SU-DHL-6 (cell line): ENCODE results near the gene GALNT15.

Experiments used
- H2AFZ ChIP-seq: fragments of 200-600 bp; sonication (generic); 2 replicates; pipeline ENCODE4 v1.6.1; 2014; ENCODE audit warnings: low read depth, mild to moderate bottlenecking, moderate library complexity, mixed read lengths, antibody characterized with exemption, low read length; ENCODE audit not compliant: severe bottlenecking
- H3F3A ChIP-seq: fragments of 200-600 bp; shearing (Covaris generic); 2 replicates; pipeline ENCODE4 v1.6.0; 2016; ENCODE audit warnings: antibody characterized with exemption, mild to moderate bottlenecking; ENCODE audit not compliant: insufficient read depth
- H3K27ac ChIP-seq: fragments of 200-600 bp; sonication (generic); 2 replicates; pipeline ENCODE4 v1.5.1; 2016; ENCODE audit warnings: low read depth, mild to moderate bottlenecking, low read length, moderate library complexity, mixed read lengths
- H3K27me3 ChIP-seq: fragments of 200-600 bp; sonication (generic), shearing (Covaris generic); 2 replicates; pipeline ENCODE4 v1.6.0; 2014; ENCODE audit warnings: mild to moderate bottlenecking, low read length
- H3K36me3 ChIP-seq: fragments of 200-600 bp; sonication (generic); 2 replicates; pipeline ENCODE4 v1.6.1; 2014; ENCODE audit warnings: mild to moderate bottlenecking, low read length, mixed read lengths
- H3K4me2 ChIP-seq: fragments of 300-600, 200-600 bp; shearing (Covaris generic), sonication (generic); 2 replicates; pipeline ENCODE4 v1.6.0; 2014; ENCODE audit warnings: low read length, low read depth, mild to moderate bottlenecking; ENCODE audit not compliant: poor library complexity, severe bottlenecking
- H3K4me3 ChIP-seq: fragments of 200-600 bp; sonication (generic); 2 replicates; pipeline ENCODE4 v1.5.1; 2014; ENCODE audit warnings: antibody characterized with exemption, low read length, mild to moderate bottlenecking, mixed read lengths; ENCODE audit not compliant: insufficient read depth, poor library complexity, severe bottlenecking
- H3K79me2 ChIP-seq: fragments of 200-600 bp; sonication (generic); 2 replicates; pipeline ENCODE4 v1.6.1; 2014; ENCODE audit warnings: mild to moderate bottlenecking, low read length, moderate library complexity; ENCODE audit not compliant: insufficient read depth
- H3K9ac ChIP-seq: fragments of 200-600 bp; sonication (generic); 2 replicates; pipeline ENCODE4 v1.7.0; 2014; ENCODE audit warnings: mild to moderate bottlenecking, low read length
- H3K9me2 ChIP-seq: fragments of 200-600 bp; sonication (generic); replicated peaks from 2 replicates; pipeline ENCODE4 v1.6.1; 2014; ENCODE audit warnings: low read length; ENCODE audit not compliant: insufficient read depth
- H3K9me3 ChIP-seq: fragments of 200-600 bp; sonication (generic); 2 replicates; pipeline ENCODE4 v1.6.1; 2014; ENCODE audit warnings: low read length, mixed read lengths; ENCODE audit not compliant: insufficient read depth
- H4K20me1 ChIP-seq: fragments of 200-600 bp; sonication (generic); 2 replicates; pipeline ENCODE4 v1.6.1; 2014; ENCODE audit warnings: low read depth, mild to moderate bottlenecking, antibody characterized with exemption, low read length, moderate library complexity, mixed read lengths
- EZH2phosphoT487 ChIP-seq: fragments of 200-600 bp; sonication (generic), shearing (Covaris generic); conservative IDR thresholded peaks from 2 replicates; pipeline ENCODE4 v1.6.1; 2018; ENCODE audit warnings: mild to moderate bottlenecking, antibody characterized with exemption, low read length, moderate library complexity, mixed read lengths
- TF ChIP-seq, protein P1 (sequence below): fragments of 200-600 bp; sonication (generic); IDR thresholded peaks from one replicate; pipeline ENCODE4 v1.5.1; 2017; ENCODE audit warnings: antibody characterized with exemption, mild to moderate bottlenecking, low read length, moderate library complexity; ENCODE audit not compliant: insufficient read depth, poor library complexity, severe bottlenecking

The GALNT15 gene

DNA sequence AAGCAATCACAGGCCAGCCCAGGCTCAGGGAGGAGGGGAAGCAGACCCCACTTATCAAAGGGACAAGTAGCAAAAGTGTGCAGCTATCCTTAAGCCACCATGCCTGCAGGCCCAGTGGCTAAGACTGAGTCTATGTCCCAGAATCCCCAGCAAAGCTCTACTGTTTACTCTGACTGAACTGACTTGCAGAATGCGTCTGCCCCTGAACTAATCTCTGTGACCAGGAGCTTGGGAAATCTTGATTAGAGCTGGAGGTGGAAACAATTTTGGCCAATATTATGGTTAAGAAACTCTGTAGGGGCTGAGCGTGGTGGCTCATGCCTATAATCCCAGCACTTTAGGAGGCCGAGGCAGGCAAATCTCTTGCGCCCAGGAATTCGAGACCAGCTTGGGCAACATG lies 67.7 kb downstream of the GALNT15 start:
- TF ChIP-seq, protein P1, sequence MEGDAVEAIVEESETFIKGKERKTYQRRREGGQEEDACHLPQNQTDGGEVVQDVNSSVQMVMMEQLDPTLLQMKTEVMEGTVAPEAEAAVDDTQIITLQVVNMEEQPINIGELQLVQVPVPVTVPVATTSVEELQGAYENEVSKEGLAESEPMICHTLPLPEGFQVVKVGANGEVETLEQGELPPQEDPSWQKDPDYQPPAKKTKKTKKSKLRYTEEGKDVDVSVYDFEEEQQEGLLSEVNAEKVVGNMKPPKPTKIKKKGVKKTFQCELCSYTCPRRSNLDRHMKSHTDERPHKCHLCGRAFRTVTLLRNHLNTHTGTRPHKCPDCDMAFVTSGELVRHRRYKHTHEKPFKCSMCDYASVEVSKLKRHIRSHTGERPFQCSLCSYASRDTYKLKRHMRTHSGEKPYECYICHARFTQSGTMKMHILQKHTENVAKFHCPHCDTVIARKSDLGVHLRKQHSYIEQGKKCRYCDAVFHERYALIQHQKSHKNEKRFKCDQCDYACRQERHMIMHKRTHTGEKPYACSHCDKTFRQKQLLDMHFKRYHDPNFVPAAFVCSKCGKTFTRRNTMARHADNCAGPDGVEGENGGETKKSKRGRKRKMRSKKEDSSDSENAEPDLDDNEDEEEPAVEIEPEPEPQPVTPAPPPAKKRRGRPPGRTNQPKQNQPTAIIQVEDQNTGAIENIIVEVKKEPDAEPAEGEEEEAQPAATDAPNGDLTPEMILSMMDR = no peak
- no peak for TF ChIP-seq EZH2phosphoT487
- no peaks in the 10 kb centered on the region for H3K36me3 ChIP-seq
- H3K27me3 ChIP-seq = no peaks in the 10 kb centered on the region
- no peaks in the 10 kb centered on the region for H3K9me2 ChIP-seq
- H2AFZ ChIP-seq = no peak overlapping the region
- H3K27ac ChIP-seq = no peak overlapping the region
- H3K4me2 ChIP-seq = no peak overlapping the region
- no peaks in the 10 kb centered on the region for H4K20me1 ChIP-seq
- H3F3A ChIP-seq = no peaks in the 10 kb centered on the region
- H3K9ac ChIP-seq = no peak overlapping the region
- H3K9me3 ChIP-seq = no peaks in the 10 kb centered on the region
- H3K4me3 ChIP-seq = no peak overlapping the region
- H3K79me2 ChIP-seq = no peaks in the 10 kb centered on the region

DNA sequence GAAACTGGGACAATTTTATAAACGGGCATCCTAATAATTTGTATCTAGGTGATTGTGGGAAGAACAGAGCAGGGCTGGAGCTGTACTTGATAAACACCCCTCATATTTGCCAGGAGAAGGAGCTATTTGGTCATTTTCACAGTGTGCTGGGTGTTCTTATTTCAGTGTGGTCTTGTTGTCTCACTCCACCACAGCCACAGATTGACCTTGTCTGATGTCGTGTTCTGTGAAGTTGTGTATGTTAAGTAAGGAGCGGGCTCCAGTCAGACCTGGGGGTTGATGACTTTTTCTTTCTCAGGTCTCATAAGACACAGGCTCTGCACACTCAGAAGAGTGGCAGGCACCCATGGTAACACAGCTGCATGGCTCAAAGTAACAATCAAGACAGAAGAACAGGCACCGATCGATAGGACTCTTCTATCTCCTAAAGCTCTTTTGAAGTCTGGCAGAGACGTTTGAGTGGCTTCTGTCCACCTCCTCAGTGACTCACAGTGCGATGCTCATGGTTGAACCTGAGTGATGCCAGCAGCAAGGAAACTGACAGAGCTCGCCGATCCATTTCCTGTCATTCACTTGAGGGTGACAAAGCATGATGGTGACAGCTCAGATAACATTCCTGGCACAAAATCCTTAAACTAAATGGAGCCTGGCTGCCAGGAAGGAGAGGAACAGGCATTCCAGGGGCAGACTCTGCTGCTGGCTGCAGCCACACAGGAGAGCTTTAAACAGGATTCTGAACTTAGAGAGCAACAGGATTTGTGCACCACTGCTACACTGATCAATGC lies 69.4 kb downstream of the GALNT15 start:
- H2AFZ ChIP-seq = no peak overlapping the region
- H3K36me3 ChIP-seq = no peaks in the 10 kb centered on the region
- H3K79me2 ChIP-seq = no peaks in the 10 kb centered on the region
- H3K27ac ChIP-seq = no peak overlapping the region
- H3K27me3 ChIP-seq = no peaks in the 10 kb centered on the region
- TF ChIP-seq EZH2phosphoT487 = no peak
- TF ChIP-seq, protein P1 = no peak
- no peaks in the 10 kb centered on the region for H4K20me1 ChIP-seq
- H3K4me2 ChIP-seq = no peak overlapping the region
- no peak overlapping the region for H3K9ac ChIP-seq
- no peak overlapping the region for H3K4me3 ChIP-seq
- H3F3A ChIP-seq = no peaks in the 10 kb centered on the region
- H3K9me2 ChIP-seq = no peaks in the 10 kb centered on the region
- H3K9me3 ChIP-seq = no peaks in the 10 kb centered on the region

DNA sequence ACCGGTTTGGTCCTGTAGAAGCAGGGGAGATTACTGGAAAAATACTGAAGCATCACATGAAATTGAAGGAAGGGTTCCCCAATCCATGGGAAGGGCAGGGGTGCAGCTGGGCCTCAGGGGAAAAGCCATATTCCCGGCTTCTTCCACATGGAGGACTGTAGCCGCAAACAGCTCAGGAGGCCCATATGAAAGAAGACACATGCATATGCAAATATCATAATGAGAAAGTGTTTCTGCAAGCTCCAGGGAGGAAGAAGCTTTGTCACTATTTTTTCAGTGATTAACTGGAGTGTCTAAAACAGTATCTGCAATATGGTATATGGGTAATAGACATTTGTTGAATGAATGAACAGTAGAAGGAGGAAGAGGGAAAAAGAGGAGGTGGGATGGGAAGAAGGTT lies 71.1 kb downstream of the GALNT15 start:
- H3K9me2 ChIP-seq = no peaks in the 10 kb centered on the region
- H3K79me2 ChIP-seq = no peaks in the 10 kb centered on the region
- no peak overlapping the region for H3K9ac ChIP-seq
- no peaks in the 10 kb centered on the region for H3K27me3 ChIP-seq
- H3K4me2 ChIP-seq = no peak overlapping the region
- H3F3A ChIP-seq = no peaks in the 10 kb centered on the region
- H3K9me3 ChIP-seq = no peaks in the 10 kb centered on the region
- H4K20me1 ChIP-seq = no peaks in the 10 kb centered on the region
- H3K36me3 ChIP-seq = no peaks in the 10 kb centered on the region
- TF ChIP-seq EZH2phosphoT487 = no peak
- TF ChIP-seq, protein P1 = no peak
- H3K4me3 ChIP-seq = no peak overlapping the region
- no peak overlapping the region for H3K27ac ChIP-seq
- no peak overlapping the region for H2AFZ ChIP-seq
